ENCODE results near the gene TCF3.
"Not testable (repeated sequence)": the region's sequence is repeated elsewhere in the genome, so short reads cannot be mapped to it uniquely, and the experiment has no call there.

Gene TCF3

DNA sequence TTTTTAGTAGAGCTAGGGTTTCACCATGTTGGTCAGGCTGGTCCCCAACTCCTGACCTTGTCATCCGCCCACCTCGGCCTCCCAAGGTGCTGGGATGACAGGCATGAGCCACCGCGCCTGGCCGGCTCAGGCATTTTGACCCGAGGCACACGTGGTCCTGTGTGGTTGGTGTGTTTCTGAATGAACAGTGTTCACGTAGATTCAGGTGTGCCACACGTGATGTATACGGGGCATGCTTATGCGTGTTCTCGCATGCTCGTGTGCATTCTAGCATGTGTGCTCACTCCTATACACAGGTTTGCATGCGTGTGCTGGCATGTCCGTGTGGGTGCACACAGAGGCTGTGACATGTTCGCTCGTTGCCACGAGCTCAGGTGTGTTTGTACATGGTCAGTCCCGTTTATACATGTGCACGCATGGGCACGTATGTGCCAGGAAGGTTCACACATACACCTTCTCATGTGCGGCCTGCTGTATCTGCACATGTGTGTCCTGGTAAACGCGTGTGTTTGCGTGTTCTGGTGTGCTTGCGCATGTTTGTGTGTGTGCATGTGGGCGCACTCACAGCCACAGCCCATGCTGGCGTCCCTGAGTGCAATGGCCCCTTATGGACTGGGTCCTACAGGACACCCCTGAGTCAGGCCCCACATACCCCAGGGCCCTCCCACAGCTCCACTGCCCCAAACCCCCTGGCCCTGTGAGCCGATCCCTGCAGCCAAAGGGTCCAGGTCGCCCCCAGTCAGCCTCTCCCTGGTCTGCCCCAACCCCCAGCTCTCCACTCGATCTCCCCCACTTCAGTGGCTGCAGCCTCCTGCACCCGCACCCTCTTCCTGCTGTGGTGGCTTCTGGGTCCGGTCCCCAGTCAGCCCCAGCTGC, 20.6 kb upstream of the TCF3 start:
- no peak for DNase-seq

DNA sequence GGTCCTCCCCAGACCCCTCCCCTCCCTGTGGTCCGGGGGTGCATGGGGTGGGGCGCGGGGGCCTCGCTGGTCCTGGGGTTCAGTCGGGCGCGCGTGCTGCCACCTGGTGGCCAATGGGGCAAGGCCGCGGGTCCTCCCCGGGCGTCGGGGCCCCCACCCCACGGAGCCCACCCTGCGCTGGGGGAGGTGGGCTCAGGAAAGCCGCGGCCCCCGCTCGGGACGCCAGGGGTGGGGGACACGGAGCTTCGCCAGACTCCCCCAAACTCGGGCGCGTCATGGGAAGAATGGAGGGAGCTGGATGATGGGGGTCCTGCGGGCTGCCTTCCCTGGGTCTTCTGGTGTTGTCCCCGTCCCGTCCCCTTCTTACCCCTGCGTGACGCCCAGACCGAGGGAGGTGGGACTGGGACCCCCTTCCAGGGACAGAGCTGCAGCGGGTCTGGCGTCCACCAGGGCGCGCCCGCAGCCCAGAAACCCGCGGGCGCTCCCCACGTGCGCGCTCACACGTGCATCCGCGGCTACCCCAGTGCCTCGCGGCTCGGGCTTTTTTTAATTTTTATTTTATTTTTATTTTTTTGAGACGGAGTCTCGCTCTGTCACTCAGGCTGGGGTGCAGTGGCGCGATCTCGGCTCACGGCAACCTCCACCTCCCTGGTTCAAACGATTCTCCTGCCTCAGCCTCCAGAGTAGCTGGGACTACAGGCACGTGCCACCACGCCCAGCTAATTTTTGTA, 19.8 kb upstream of the TCF3 start:
- DNase-seq: peak; percentile 71

DNA sequence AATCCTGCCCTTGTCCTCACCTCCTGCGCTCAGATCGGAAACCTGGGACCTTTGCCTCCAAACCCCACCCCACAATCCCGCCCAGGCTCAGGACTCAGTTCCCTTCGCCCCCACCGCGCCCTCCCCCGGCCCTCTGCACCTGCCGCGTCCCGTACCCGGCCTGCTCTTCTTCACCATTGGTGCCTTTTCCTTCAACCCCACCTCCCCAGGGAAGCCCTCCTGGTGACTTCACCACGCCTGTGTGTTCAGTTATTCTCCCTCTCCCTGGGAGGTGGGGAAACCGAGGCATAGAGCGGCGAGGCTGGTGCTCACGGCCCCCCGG, 19.3 kb upstream of the TCF3 start:
- no peak for DNase-seq

DNA sequence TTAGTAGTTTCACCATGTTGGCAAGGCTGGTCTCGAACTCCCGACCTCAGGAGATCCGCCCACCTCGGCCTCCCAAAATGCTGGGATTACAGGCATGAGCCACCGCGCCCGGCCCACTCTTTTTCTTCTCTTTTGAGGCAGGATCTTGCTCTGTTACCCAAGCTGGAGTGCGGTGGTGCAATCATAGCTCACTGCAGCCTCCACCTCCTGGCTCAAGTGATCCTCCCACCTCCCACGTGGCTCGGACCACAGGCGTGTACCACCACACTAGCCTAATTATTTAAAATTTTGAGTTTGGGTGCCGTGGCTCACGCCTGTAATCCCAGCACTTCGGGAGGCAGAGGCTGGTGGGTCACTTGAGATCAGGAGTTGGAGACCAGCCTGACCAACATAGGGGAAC, 18.3 kb upstream of the TCF3 start:
- DNase-seq: not testable (repeated sequence)

DNA sequence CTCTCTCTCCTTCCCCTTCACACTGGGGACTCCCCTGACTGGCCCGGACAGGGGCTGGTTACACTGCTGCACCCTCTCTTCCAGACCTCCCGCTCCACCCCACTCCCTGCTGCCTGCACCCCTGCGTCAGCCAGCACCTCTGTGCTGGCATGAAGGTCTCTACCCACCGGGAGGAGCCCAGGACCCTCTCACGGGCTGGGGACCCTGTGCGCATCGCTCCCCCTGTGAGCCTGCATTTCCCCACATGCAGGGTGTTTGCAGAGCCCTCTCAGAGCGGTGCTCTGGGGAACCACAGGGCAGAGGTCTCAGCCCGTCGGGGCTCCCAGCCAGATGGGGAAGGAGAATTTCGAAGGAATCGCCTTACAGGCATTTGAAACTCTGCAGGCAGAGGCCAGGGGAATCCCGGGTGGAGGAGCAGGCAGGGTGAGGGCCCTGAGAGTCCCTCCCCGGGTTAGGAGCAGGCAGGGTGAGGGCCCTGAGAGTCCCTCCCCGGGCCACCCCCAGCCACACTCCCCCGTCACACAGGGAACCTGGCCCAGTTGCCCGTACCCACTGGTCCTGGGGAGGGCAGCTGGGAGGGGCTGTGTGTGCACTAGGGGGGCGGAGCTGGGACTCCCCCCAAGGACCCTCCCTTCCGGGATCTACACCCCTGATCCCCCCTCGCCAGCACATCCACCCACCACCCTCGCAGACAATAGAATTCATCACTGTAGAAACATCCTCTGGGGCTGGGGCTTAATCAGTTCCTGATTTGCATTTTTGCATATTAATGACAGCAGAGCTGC, 16.3 kb upstream of the TCF3 start:
- no peak for DNase-seq

DNA sequence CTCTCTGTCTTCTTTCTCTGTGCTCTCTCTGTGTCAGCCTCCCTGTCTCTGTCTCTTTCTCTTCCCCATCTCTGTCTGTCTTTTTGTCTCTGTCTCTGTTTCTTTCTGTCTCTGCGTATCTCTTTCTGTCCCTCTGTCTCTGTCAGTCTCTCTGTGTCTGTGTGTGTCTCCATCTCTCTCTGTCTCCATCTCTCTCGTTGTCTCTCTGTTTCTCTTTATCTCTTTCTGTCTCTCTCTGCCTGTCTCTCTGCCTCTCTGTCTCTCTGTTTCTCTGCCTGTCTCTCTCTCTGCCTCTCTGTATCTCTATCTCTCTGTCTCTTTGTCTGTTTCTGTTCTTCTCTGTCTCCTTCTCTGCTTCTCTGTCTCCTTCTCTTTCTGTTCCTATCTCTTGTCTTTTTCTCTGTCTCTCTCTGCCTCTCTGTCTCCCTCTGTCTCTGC, 15.7 kb upstream of the TCF3 start:
- no peak for DNase-seq

DNA sequence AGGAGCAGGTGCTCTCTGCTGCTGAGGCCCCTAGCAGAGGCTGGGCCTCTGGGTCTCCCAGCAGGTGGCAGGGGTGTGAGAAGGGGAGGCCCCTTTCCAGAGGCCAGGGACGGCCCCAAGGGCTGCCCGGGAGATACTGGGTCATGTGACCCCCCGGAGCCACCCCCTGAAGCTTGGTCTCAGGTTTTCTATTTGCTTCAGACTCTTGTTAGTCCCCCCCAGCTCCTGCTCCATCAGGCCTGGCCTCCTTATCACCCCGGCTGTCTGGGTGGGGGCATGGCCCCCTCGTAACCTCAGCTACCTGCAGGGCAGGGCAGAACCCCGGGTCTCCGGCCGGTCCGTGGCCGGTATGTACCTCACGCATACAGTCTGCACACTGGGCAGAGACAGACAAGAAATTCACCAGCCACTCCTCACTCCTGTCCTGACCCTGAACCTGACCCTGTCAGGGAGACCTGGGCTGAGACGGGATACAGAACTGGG, 13.2 kb upstream of the TCF3 start:
- no peak for DNase-seq

DNA sequence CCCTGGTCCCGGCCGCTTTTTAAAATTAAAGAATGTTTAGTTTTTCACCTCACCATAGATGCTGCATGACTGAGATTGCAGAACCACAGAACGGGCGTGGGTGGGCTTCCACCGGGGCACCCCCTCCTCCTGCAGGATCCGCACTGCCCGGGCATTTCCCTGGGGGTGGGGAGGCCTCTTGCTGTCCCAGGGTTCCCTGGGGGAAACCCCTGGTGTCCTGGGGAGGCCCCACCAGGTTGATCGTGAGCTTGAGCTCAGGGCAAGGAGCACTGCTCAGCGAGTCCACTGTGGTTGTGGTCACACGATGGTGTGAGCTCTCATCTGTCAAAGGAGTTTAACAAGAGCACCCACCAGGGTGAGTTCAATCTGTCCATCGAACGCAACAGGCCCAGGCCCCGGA, 11.4 kb upstream of the TCF3 start:
- no peak for DNase-seq

DNA sequence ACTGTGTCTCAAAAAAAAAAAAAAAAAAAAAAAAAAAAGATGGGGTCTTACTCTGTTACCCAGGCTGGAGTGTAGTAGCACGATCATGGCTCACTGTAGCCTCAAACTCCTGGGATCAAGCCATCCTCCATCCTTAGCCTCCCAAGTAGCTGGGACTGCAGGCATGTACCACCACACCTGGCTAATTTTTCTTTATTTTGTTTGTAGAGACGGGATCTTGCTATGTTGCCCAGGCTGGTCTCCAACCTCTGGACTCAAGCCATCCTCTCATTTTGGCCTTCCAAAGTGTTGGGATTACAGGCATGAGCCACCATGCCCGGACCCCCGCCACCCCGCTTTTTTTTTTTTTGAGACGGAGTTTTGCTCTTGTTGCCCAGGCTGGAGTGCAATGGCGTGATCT, 10.8 kb upstream of the TCF3 start:
- DNase-seq: not testable (repeated sequence)

DNA sequence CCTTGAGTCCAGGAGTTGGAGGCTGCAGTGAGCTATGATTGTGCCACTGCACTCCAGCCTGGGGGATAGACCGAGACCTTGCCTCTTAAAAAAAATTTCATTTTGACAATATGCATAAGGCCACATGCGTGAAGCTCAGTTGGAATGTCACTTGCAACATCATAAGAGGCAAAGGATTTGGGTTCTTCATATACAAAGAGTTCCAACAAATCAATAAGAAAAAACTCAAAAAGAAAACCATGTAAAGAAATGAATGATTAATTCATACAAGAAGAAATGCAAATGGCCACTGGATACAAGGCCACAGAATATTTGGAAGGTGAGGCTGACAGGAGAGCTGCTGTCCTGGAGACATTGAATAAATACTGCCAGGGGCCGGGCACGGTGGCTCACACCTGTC, 9.6 kb upstream of the TCF3 start:
- DNase-seq: no peak

DNA sequence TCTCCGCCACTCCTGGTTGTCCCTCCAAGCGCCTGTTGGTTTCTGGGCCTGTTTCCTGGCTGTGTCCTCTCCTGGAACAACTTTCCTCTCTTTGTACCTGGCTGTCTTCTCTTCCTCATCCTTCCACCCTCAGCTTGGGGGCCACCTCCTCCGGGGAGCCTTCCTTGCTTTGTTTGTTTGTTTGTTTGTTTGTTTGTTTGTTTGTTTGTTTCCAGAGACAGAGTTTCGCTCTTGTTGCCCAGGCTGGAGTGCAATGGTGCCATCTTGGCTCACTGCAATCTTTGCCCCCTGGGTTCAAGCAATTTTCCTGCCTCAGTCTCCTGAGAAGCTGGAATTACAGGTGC, 6.6 kb upstream of the TCF3 start:
- no peak for DNase-seq

DNA sequence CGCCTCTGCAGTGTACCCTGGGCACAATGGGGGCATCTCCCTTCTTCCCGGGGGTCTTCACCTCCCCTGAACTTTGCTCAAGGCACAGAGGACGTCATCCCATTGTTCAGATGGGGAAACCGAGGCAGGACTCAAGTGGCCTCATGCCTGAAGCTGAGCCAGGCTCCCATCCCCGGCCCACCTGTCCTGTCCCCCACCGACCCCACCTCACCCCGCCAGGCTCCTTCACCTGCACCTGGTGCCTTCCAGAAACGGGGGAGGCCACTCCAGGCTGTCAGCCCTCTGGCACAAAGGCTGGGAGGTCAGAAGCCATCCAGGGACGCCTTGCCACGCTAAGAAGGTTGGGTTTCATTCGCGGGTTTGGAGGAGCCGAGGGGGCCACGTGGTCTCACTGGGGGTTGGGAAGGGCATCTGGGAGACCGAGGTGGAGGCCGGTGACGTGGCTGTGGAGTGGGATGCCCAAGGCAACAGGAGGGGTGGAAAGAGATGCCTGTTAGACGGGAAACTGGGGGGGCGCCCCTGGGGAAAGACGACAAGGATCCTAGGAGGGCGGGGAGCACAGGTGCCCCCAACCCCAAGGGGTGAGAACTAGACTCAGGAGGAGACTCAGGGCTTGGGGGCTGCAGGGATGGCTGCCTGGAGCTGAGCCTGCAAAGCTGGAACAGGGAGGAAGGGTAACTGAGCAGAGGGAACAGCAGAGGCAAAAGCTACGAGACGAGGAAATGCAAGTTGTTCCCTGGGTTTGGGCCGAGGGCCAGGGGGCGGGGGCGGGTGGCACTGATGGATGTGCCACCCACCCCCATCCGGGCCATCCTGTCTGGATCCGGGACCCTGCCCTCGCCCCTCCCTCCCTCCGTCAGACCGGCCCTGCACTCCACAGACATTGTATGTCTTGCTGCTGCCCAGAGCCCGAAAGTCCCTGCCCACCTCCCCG, 6.0 kb upstream of the TCF3 start:
- DNase-seq: no peak

DNA sequence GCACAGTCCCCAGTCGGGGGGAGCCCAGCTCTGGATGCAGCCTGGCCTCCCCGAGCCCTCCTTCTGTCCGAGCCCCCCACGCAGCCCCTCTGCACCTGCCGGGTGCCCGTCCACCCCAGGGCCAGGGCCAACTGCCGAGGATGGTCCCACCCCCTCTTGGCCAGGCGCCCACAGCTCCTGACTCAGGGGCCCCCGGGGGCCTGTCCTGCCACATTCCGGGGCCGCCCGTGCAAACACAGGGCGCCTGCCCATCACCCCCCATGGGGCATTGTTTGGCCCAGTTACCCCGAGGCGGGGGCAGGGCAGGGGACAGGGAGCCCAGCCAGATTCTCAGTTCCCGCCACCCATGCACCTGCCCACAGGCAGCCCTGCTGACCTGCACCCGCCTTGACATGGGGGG, 5.3 kb upstream of the TCF3 start:
- no peak for DNase-seq

DNA sequence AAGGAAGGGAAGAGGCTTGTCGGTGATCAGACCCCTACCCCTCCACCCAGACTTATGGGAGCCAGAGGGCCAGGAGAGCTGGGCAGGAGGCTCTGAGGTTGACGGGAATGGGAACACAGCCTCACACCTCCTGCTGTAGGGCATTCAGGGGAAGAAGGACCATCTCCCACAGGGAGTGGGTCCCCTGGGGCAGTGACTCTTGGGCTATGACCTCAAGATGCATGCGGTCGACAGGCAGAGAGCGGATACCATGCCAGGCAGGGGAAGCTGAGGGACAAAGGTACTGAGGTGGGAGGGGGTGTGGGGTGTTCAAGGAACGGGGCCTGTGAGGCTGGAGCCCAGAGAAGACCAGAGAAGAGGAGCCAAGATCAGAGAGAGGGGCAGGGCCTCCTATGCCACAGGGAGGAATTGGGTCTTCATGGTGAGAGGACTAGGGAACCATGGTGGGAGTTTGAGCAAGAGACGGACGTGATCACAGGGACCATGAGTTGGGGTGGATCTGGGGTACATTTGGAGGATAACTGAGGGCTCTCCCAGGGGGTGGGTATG, 4.6 kb upstream of the TCF3 start:
- no peak for DNase-seq

DNA sequence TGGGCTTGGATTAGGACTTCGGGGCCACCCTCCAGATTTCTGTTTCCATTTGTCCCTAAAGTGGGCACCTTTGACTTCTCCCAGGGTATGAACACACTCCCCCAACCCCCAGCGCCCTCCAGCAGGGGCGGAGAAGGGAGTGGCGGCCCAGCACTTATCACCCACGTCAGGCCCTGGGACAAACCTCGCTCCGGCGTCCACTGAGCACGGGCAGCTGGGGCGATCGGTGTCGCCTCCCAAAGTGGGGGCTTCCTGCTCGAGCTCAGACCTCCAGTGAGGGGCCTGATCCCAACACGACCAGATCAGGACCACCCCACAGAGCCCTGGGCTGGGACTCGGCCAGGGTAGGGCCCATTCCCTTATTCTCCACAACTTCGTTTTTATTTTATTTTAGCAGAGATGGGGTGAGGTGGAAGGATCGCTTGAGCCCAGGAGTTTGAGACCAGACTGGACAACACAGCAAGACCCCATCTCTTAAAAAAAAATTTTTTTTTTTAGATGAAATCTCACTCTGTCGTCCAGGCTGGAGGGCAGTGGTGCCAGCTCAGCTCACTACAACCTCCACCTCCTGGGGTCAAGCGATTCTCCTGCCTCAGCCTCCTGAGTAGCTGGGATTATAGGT, 3.7 kb upstream of the TCF3 start:
- DNase-seq: no peak

DNA sequence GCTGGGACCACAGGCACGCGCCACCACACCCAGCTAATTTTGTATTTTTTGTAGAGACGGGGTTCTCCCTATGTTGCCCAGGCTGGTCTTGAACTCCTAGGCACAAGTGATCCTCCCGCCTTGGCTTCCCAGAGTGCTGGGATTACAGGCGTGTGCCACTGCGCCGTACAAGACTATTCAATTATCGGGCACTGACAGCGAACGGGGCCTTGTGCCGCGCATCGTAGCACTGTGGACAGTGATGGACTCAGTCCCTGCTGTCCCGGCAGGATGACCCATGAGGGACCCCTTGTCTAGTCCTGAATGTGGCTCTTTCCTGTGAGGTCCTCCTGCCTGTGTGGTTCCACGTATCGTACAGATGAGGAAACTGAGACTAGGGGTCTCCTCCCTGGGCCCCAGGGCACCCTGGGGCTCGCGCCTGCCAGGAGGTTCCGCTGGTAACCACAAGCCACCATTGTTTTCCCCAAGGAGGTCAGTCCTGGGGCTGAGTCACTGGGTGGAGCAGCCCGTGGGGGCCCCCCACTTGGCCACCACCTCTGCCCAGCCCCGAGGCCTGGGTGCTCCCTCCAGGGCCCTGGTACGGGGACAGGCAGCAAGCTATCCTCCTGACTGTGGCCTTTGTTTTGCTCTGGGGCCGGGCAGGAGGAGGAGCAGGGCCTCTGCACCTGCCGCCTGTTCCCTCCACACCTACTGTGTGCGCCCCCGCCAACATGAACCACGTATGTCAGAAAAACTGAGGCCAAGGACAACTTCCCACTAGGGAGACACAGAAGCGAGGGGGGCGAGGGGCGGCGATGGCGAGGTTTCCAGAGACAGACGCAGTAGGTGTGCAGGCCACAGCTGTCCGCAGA, 2.9 kb upstream of the TCF3 start:
- no peak for DNase-seq

DNA sequence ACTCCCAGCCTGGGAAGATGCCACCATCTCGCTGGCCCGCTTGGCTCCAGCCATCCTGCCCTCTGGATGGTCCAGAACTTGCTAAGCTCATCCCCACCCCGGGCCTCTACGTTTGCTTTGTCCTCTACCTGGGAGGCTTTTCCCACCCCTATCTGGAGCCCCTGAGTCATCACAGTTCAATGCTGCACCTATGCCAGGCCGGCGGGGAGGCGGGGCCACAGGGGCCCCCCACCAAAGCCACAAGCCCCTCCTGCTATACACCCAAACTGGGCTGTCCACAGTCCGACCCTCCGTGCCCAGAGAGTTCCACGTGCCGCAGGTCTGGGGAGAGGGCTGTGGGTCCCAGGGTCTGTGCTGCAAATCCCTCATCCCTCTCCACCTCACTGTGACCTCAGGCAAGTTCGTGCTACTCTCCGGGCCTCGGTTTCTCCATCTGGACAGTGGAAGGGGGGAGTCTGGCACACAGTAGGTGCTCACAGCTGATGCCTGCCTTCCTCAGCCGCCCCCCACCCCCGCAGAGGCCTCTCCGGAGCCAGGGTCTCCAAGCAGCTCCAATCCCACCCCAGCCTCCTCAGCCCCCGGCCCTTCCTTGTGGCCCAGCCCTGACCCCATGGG, 1.9 kb upstream of the TCF3 start:
- no peak for DNase-seq

DNA sequence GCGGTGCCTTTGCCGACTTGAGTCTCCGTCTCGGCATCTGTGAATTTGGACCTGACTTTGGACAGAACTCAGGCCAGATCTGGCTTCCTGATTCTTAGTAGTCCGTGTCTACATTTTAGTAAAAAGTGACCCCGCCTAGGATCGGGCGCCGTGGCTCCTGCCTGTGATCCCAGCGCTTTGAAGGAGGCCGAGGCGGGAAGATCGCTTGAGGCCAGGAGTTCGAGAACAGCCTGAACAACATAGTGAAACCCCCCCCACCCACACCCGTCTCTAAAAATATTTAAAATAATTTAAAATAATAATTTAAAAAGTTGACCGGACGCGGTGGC, 849 bp upstream of the TCF3 start:
- DNase-seq: no peak

DNA sequence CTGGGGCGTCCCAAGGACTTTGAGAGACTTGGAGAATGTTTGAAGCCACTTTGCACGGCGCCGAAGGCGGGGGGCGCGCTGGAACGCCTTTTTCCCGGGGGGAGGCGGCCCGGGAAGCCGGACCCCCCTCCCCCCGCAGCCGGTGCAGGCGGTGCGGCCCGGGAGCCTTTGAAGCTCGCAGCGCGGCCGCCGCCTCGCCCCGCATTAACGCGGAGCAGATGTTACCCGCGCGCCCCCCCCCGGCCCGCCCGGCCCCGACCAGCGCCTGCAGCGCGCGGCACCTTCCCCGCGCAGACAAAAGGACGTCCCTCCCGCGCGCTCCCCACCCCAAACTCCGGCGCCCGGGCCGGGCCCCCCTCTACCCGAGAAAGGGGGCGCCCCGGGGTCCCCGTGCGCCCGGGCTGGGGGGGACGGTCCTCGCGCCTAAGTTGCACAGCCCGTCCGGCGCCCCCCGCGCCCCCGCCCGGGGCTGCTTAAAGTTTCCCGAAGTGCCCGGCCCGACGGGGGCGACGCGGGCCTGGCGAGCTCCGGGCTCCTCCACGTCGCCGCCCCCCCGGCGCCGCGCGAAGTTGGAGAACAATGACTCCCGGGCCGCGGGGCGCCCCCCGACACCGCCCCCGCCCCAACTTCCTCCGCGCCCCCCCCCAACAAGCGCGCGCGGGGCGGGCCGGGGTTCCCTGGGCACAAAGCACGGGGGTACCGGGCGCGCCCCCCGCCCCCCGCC, 685 bp downstream of the TCF3 start:
- DNase-seq: peak; percentile 68

Data from CD4-positive, alpha-beta T cell treated with Interleukin-6 for 4 hours (primary cell).